22Rv1 (cell line): ENCODE results near the gene GTF2IRD1.

Source experiments
- ZFX ChIP-seq: fragments of 450-650 bp; IDR thresholded peaks from 2 replicates; pipeline ENCODE4 v1.6.1; 2017; ENCODE audit warnings: antibody characterized with exemption, borderline replicate concordance
- TF ChIP-seq, protein P1 (sequence below): fragments of 450-650 bp; IDR thresholded peaks from 2 replicates; pipeline ENCODE4 v1.5.1; 2017; ENCODE audit warnings: mild to moderate bottlenecking

- TF ChIP-seq, protein P1, sequence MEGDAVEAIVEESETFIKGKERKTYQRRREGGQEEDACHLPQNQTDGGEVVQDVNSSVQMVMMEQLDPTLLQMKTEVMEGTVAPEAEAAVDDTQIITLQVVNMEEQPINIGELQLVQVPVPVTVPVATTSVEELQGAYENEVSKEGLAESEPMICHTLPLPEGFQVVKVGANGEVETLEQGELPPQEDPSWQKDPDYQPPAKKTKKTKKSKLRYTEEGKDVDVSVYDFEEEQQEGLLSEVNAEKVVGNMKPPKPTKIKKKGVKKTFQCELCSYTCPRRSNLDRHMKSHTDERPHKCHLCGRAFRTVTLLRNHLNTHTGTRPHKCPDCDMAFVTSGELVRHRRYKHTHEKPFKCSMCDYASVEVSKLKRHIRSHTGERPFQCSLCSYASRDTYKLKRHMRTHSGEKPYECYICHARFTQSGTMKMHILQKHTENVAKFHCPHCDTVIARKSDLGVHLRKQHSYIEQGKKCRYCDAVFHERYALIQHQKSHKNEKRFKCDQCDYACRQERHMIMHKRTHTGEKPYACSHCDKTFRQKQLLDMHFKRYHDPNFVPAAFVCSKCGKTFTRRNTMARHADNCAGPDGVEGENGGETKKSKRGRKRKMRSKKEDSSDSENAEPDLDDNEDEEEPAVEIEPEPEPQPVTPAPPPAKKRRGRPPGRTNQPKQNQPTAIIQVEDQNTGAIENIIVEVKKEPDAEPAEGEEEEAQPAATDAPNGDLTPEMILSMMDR: no peak
- TF ChIP-seq ZFX: no peak
These were observed 128.8 kb downstream of the GTF2IRD1 start for GRCh38 chr7:74582447-74583039.
